GM12878 (cell line): Measurements from ENCODE around the gene TMEM79.

Experiments
- CTCF ChIP-seq, 3 experiments: IDR thresholded peaks in 2 of 3; conservative IDR thresholded peaks in 1 of 3; 2 replicates each; pipeline ENCODE4 v1.5.1; 2011; ENCODE audit warnings: low read depth in 3 of 3, low read length in 3 of 3, mild to moderate bottlenecking in 3 of 3, control low read depth in 2 of 3, moderate library complexity in 2 of 3, inconsistent platforms in 1 of 3, mixed read lengths in 1 of 3; ENCODE audit not compliant: control insufficient read depth in 2 of 3, insufficient read depth in 1 of 3; ENCODE audit errors: extremely low read depth in 1 of 3
- EZH2 ChIP-seq: IDR thresholded peaks from 2 replicates; pipeline ENCODE4 v1.6.1; 2012; ENCODE audit warnings: low read depth, mild to moderate bottlenecking, control low read depth, inconsistent platforms, low read length, borderline replicate concordance; ENCODE audit not compliant: control insufficient read depth
- HDAC2 ChIP-seq: fragments of 200-600 bp; sonication (generic); IDR thresholded peaks from 2 replicates; pipeline ENCODE4 v1.6.1; 2017
- POLR2A ChIP-seq: IDR thresholded peaks from 2 replicates; pipeline ENCODE4 v1.6.1; 2011; ENCODE audit warnings: low read depth, mild to moderate bottlenecking, low read length
- SMC3 ChIP-seq: IDR thresholded peaks from 2 replicates; pipeline ENCODE4 v1.6.1; 2011; ENCODE audit warnings: low read length, improper control_type of control experiment, borderline replicate concordance
- ZNF687 ChIP-seq: fragments of 450-650 bp; IDR thresholded peaks from 2 replicates; pipeline ENCODE4 v1.6.1; 2017; ENCODE audit warnings: mild to moderate bottlenecking, moderate library complexity

- TF ChIP-seq ZNF687 (peak; percentile 47), CTCF (IDR thresholded peaks at IDR 0.05 in 2 of 3, conservative IDR thresholded peaks at IDR 0.05 in 1 of 3; ENCODE audit: control insufficient read depth in 2 of 3, extremely low read depth in 1 of 3, insufficient read depth in 1 of 3, low read depth in 3 of 3, low read length in 3 of 3) (no peak), POLR2A (peak; percentile 65), HDAC2 (no peak), EZH2 (no peak), SMC3 (no peak)
These were observed 11.3 kb downstream of the TMEM79 start, which contains the start of gene GLMP for GRCh38 chr1:156295391-156295947.
